Astrocyte of the cerebellum (primary cell): ENCODE data around the gene THBS4.
A peak's percentile ranks its signal among the peaks of the same experiment; 100 is the strongest.
"Not testable (repeated sequence)": the region's sequence is repeated elsewhere in the genome, so short reads cannot be mapped to it uniquely, and the experiment has no call there.

Experiments used
- DNase-seq: peaks from one replicate; pipeline ENCODE4 v3.0.0-alpha.2; 2011; ENCODE audit warnings: low read depth
- H3K4me3 ChIP-seq: 2 replicates; pipeline ENCODE4 v1.5.1; 2011; ENCODE audit warnings: mild to moderate bottlenecking, low read depth, low read length, moderate library complexity
- in situ Hi-C: cut with HindIII; loops from 2 replicates; pipeline ENCODE4 v1.10.0; 2017; ENCODE audit warnings: low sequenced_read_pairs
- TF ChIP-seq, protein P1 (sequence below): IDR thresholded peaks from 2 replicates; pipeline ENCODE4 v1.5.1; 2012; ENCODE audit warnings: low read length, low read depth, moderate library complexity, mild to moderate bottlenecking; ENCODE audit errors: missing control alignments

Gene THBS4

DNA sequence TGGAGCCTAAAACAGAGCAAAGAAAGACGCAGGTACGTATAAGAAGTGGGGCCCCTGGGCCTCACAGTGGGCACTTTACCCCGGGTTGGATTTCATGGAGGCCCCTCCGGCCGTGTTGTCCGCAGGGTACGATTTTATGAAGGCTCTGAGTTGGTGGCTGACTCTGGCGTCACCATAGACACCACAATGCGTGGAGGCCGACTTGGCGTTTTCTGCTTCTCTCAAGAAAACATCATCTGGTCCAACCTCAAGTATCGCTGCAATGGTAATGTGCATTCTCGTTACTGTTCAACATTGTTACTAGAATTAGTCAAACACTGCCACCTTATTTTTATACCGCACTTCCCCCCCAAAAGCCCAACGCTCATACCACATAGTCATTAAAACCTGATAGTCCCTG lies 47.1 kb downstream of the THBS4 start:
- in situ Hi-C loops: no loop called here
- TF ChIP-seq, protein P1, sequence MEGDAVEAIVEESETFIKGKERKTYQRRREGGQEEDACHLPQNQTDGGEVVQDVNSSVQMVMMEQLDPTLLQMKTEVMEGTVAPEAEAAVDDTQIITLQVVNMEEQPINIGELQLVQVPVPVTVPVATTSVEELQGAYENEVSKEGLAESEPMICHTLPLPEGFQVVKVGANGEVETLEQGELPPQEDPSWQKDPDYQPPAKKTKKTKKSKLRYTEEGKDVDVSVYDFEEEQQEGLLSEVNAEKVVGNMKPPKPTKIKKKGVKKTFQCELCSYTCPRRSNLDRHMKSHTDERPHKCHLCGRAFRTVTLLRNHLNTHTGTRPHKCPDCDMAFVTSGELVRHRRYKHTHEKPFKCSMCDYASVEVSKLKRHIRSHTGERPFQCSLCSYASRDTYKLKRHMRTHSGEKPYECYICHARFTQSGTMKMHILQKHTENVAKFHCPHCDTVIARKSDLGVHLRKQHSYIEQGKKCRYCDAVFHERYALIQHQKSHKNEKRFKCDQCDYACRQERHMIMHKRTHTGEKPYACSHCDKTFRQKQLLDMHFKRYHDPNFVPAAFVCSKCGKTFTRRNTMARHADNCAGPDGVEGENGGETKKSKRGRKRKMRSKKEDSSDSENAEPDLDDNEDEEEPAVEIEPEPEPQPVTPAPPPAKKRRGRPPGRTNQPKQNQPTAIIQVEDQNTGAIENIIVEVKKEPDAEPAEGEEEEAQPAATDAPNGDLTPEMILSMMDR: no peak
- DNase-seq: no peak
- no peak overlapping the region for H3K4me3 ChIP-seq

DNA sequence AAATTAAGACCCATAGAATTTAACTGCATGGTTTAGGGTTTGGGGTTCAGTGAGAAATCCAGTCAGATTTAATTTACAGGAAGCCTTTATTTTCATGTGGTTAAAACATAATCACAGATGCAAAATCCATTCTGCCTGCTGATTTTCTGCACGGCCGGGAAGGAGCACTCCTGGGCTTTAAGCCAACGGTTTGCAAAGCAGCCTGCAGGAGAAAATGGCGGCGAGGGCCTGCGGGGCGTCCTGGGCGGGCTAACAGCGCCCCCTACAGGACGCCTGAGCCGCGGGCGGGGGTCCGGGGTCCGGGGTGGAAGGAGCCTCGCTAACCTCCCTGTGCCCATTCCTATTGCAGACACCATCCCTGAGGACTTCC lies 47.6 kb downstream of the THBS4 start:
- H3K4me3 ChIP-seq: no peak overlapping the region
- TF ChIP-seq, protein P1: peak; percentile 76
- DNase-seq: peak; percentile 50
- in situ Hi-C loops: no loop called here

DNA sequence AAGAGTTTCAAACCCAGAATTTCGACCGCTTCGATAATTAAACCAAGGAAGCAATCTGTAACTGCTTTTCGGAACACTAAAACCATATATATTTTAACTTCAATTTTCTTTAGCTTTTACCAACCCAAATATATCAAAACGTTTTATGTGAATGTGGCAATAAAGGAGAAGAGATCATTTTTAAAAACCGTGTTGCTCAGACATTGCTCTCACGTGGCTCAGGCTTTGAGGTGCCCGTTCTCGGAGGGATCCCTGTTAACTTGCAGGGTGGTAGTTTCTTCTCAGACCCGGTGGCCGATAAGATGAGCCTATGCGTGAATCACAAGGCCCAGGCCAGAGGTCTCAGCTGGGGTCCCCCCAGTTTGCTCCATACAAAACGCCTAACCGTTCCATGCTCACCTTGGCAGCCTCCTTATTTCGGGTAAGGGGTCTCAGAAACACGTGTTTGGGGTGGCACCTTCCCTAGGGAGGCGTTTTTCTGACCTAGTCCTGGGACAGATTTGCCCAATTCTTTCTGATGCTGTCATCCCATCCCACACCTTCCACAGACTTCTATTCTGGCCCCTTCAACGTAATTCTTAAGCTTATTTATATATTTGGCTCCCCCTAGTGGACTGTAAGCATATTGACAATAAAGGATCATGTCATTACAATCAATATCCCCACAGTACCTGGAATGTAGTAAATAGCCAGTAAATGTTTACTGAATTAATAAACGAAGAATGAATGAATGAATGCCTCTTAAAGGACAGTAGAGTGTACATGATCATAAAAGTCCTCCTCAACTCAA lies 48.1 kb downstream of the THBS4 start:
- no peak overlapping the region for H3K4me3 ChIP-seq
- DNase-seq: peak; percentile 38
- TF ChIP-seq, protein P1: peak; percentile 47
- in situ Hi-C loops: no loop called here

DNA sequence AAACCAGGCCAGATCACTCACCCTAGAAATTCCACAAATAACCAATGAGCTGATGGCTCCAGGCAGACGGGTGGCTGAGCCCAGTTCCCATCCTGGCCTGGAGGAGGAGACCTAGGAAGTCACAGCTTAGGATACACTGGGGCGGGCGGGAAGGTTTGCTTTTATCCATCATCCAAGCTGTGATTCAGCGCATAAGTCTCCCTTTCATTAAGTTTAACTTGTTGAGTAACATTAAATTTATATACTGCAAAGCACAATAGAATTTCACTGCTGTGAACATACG lies 55.7 kb downstream of the THBS4 start:
- TF ChIP-seq, protein P1: no peak
- no peak overlapping the region for H3K4me3 ChIP-seq
- DNase-seq: no peak
- in situ Hi-C loops: no loop called here

DNA sequence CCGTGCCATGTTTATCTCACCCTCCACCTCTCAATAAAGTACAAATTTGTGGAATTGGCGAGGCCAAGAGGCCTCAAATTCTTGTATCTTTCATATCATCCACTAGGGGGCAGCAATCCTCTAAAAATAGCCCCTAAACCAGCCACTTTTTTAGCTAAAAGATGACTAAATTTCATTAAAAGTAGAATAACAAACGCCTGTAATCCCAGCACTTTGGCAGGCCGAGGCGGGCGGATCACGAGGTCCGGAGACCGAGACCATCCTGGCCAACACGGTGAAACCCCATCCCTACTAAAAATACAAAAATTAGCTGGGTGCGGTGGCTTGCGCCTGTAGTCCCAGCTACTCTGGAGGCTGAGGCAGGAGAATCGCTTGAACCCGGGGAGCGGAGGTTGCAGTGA lies 56.6 kb downstream of the THBS4 start:
- TF ChIP-seq, protein P1: peak; percentile 43
- H3K4me3 ChIP-seq, in situ Hi-C loops: not testable (repeated sequence)
- peak; percentile 48 for DNase-seq

DNA sequence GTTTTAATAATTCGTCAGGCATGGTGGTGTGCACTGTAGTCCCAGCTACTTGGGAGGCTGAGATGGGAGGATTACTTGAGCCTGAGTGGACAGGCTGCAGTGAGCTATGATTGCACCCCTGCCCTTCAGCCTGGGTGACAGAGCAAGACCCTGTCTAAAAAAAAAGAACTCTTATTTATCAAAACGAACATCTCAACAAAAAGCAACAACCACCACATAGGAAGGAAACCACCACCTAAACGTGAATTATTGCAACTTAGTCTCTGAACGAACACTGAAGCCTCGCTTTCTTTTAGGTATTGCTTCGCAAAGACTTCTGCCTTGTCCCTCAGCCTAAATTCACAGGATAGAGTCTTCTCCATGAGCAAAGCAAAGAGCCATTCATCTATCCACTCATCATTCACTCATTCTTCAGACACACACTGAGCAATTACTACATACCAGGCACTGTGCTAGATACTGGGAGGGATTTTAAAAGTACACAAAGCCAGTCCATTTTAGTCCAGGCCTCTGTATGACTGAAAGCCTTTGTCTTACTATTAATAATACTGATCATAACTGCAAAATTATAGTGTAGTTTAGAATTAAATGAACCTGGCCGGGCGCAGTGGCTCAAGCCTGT lies 57.4 kb downstream of the THBS4 start:
- TF ChIP-seq, protein P1: no peak
- in situ Hi-C loops: no loop called here
- DNase-seq: no peak
- H3K4me3 ChIP-seq: no peak overlapping the region
